ENCODE data around the gene SLC6A13. TPM values are rescaled to one million over a fixed set of nuclear protein-coding genes. Genes with fewer than 3 reads are reported as not detected.

Gene SLC6A13
- total RNA-seq, 1 experiment from 2014 or later, result not detected

GRCh38 chr12:197347-197746, 65.3 kb downstream of the SLC6A13 start:
- Histone ChIP-seq H2BK120ac (ENCODE audit: low read depth, low read length, poor library complexity, severe bottlenecking) (no peak overlapping the region), H3K9ac (ENCODE audit: extremely low read depth, insufficient read length, low read length) (no peak overlapping the region), H4K8ac (replicated peaks; ENCODE audit: insufficient read length, low read depth, low read length) (no peak overlapping the region), H3K18ac (ENCODE audit: insufficient read length, low read depth, low read length) (no peak overlapping the region), H3K4ac (ENCODE audit: low read depth, low read length) (no peak overlapping the region), H3K4me1 (ENCODE audit: insufficient read depth, low read length) (no peaks in the 10 kb centered on the region), H3K9me3 (ENCODE audit: control insufficient read depth, low read depth, low read length) (no peaks in the 10 kb centered on the region), H4K20me1 (ENCODE audit: control insufficient read depth, insufficient read depth, insufficient read length) (no peaks in the 10 kb centered on the region), H2BK20ac (ENCODE audit: low read depth, low read length, poor library complexity, severe bottlenecking) (no peak overlapping the region), H4K5ac (ENCODE audit: insufficient read length, low read depth, low read length) (no peak overlapping the region), H3K27ac (ENCODE audit: insufficient read length, low read depth, low read length) (no peak overlapping the region), H3T11ph (ENCODE audit: low read length) (no peak overlapping the region), H2BK5ac (ENCODE audit: insufficient read length, low read length) (no peak overlapping the region), H3K27me3 (ENCODE audit: insufficient read depth, low read length) (no peaks in the 10 kb centered on the region; the same call in 1 of the 2 replicates), H3K23ac (ENCODE audit: insufficient read length, low read depth, low read length) (no peak overlapping the region), H3K79me2 (ENCODE audit: insufficient read depth, low read length) (no peaks in the 10 kb centered on the region), H3K79me1 (ENCODE audit: insufficient read depth, low read depth, low read length, poor library complexity, severe bottlenecking) (no peaks in the 10 kb centered on the region), H3K14ac (ENCODE audit: insufficient read depth, low read length) (no peak overlapping the region), H3K4me2 (ENCODE audit: insufficient read depth, insufficient read length, low read length) (no peak overlapping the region), H2BK12ac (ENCODE audit: insufficient read length, low read depth, low read length) (no peak overlapping the region), H3K56ac (ENCODE audit: insufficient read length, low read depth, low read length) (no peak overlapping the region), H4K91ac (ENCODE audit: insufficient read length, low read depth, low read length) (no peak overlapping the region), H2AK5ac (ENCODE audit: insufficient read length, low read length) (no peak overlapping the region), H2BK15ac (ENCODE audit: low read depth, low read length) (no peak overlapping the region), H3K23me2 (ENCODE audit: insufficient read length, low read depth, low read length, poor library complexity, severe bottlenecking) (no peaks in the 10 kb centered on the region), H2AFZ (ENCODE audit: low read length) (no peak overlapping the region)
- Mint-ChIP-seq H3K27ac (no peak overlapping the region), H3K36me3 (ENCODE audit: insufficient read depth in 1 of 3, low read depth in 3 of 3) (no peaks in the 10 kb centered on the region), H3K4me3 (no peak overlapping the region), H3K27me3 (ENCODE audit: low read depth) (peaks cover 88% of the 10 kb centered on the region), H3K9me3 (peaks cover 0 to 6% of the 10 kb centered on the region in 2 experiments; a peak in 3 of 5 replicates), H3K4me1 (peaks cover 12 to 21% of the 10 kb centered on the region in 2 experiments)
- TF ChIP-seq CTCF (conservative IDR thresholded peaks at IDR 0.05), result no peak
- WGBS (ENCODE audit: extremely low coverage, insufficient read length, low lambda C conversion rate), result no CpG with 5 or more reads among the region's 3 CpGs
- no peak for DNase-seq

Data from H9 (cell line).